Stomach smooth muscle (tissue), 2 donors: ENCODE data around the gene COL25A1.
"Not testable (repeated sequence)": the region's sequence is repeated elsewhere in the genome, so short reads cannot be mapped to it uniquely, and the experiment has no call there.

Source experiments
- H3K27ac ChIP-seq: one replicate; pipeline ENCODE4 v1.7.0; 2013; ENCODE audit warnings: mild to moderate bottlenecking, low read length, inconsistent platforms
- H3K27me3 ChIP-seq, 2 donors: one replicate each; pipeline ENCODE4 v1.7.0; 2013; ENCODE audit warnings: low read length in 2 of 2; ENCODE audit not compliant: insufficient read depth in 2 of 2, control insufficient read depth in 1 of 2
- H3K36me3 ChIP-seq, 2 donors: one replicate each; pipeline ENCODE4 v1.7.0; 2013; ENCODE audit warnings: low read length in 2 of 2; ENCODE audit not compliant: control insufficient read depth in 2 of 2, insufficient read depth in 2 of 2
- H3K4me1 ChIP-seq: one replicate; pipeline ENCODE4 v1.7.0; 2013; ENCODE audit warnings: low read length; ENCODE audit not compliant: control insufficient read depth, insufficient read depth
- H3K4me3 ChIP-seq, 2 donors: one replicate each; pipeline ENCODE4 v1.7.0; 2013; ENCODE audit warnings: low read length in 2 of 2
- H3K9ac ChIP-seq, 2 donors: one replicate each; pipeline ENCODE4 v1.7.0; 2013; ENCODE audit warnings: low read length in 2 of 2, mild to moderate bottlenecking in 1 of 2
- H3K9me3 ChIP-seq, 2 donors: one replicate each; pipeline ENCODE4 v1.7.0; 2013; ENCODE audit warnings: low read length in 2 of 2; ENCODE audit not compliant: control insufficient read depth in 2 of 2
- donor health status: healthy.
- donor health status: Pancreatic carcinoma.

Gene COL25A1

GRCh38 chr4:108941904-108942430 is 360.5 kb downstream of the COL25A1 start:
- Histone ChIP-seq H3K9me3 (no peaks in the 10 kb centered on the region), H3K4me1 (no peaks in the 10 kb centered on the region), H3K27me3 (no peaks in the 10 kb centered on the region), H3K4me3 (no peak overlapping the region), H3K36me3 (no peaks in the 10 kb centered on the region), H3K27ac (no peak overlapping the region), H3K9ac (no peak overlapping the region)

- H3K4me3 ChIP-seq, result no peak overlapping the region
- H3K36me3 ChIP-seq, result no peaks in the 10 kb centered on the region
- no peak overlapping the region for H3K27ac ChIP-seq
- no peaks in the 10 kb centered on the region for H3K9me3 ChIP-seq
- no peaks in the 10 kb centered on the region for H3K4me1 ChIP-seq
- H3K27me3 ChIP-seq, result no peaks in the 10 kb centered on the region
- H3K9ac ChIP-seq, result no peak overlapping the region
Measured at GRCh38 chr4:108940634-108941033, 361.8 kb downstream of the COL25A1 start.

GRCh38 chr4:108940149-108940548 is 362.3 kb downstream of the COL25A1 start:
- Histone ChIP-seq H3K9me3 (no peaks in the 10 kb centered on the region), H3K4me3 (no peak overlapping the region), H3K27ac (no peak overlapping the region), H3K36me3 (no peaks in the 10 kb centered on the region), H3K27me3 (no peaks in the 10 kb centered on the region), H3K4me1 (no peaks in the 10 kb centered on the region), H3K9ac (no peak overlapping the region)

- Histone ChIP-seq H3K36me3 (no peaks in the 10 kb centered on the region), H3K27me3 (no peaks in the 10 kb centered on the region), H3K4me1 (no peaks in the 10 kb centered on the region), H3K27ac (no peak overlapping the region), H3K9ac (no peak overlapping the region), H3K4me3 (no peak overlapping the region), H3K9me3 (no peaks in the 10 kb centered on the region)
Measured at GRCh38 chr4:108937066-108937465, 365.4 kb downstream of the COL25A1 start.

- not testable (repeated sequence) for H3K9me3 ChIP-seq, H3K27me3 ChIP-seq, H3K36me3 ChIP-seq, H3K27ac ChIP-seq, H3K4me1 ChIP-seq, H3K4me3 ChIP-seq, H3K9ac ChIP-seq
Measured at GRCh38 chr4:108933925-108934324, 368.5 kb downstream of the COL25A1 start.

- Histone ChIP-seq H3K9me3 (no peaks in the 10 kb centered on the region), H3K9ac (no peak overlapping the region), H3K27me3 (no peaks in the 10 kb centered on the region), H3K4me1 (no peaks in the 10 kb centered on the region), H3K4me3 (no peak overlapping the region), H3K36me3 (no peaks in the 10 kb centered on the region), H3K27ac (no peak overlapping the region)
Measured at GRCh38 chr4:108933046-108933445, 369.4 kb downstream of the COL25A1 start.

GRCh38 chr4:108931926-108932325 is 370.5 kb downstream of the COL25A1 start:
- Histone ChIP-seq H3K9me3 (no peaks in the 10 kb centered on the region), H3K9ac (no peak overlapping the region), H3K27me3 (no peaks in the 10 kb centered on the region), H3K27ac (no peak overlapping the region), H3K4me3 (no peak overlapping the region), H3K36me3 (no peaks in the 10 kb centered on the region), H3K4me1 (no peaks in the 10 kb centered on the region)

GRCh38 chr4:108930186-108930585 is 372.3 kb downstream of the COL25A1 start:
- no peaks in the 10 kb centered on the region for H3K9me3 ChIP-seq
- no peaks in the 10 kb centered on the region for H3K27me3 ChIP-seq
- H3K4me3 ChIP-seq, result no peak overlapping the region
- H3K9ac ChIP-seq, result no peak overlapping the region
- no peaks in the 10 kb centered on the region for H3K4me1 ChIP-seq
- no peak overlapping the region for H3K27ac ChIP-seq
- no peaks in the 10 kb centered on the region for H3K36me3 ChIP-seq

GRCh38 chr4:108926781-108927180 is 375.7 kb downstream of the COL25A1 start:
- no peaks in the 10 kb centered on the region for H3K36me3 ChIP-seq
- no peaks in the 10 kb centered on the region for H3K27me3 ChIP-seq
- H3K4me3 ChIP-seq, result no peak overlapping the region
- no peaks in the 10 kb centered on the region for H3K9me3 ChIP-seq
- H3K27ac ChIP-seq, result no peak overlapping the region
- no peak overlapping the region for H3K9ac ChIP-seq
- H3K4me1 ChIP-seq, result no peaks in the 10 kb centered on the region

- Histone ChIP-seq H3K4me3 (no peak overlapping the region), H3K9me3 (no peaks in the 10 kb centered on the region), H3K4me1 (no peaks in the 10 kb centered on the region), H3K27me3 (no peaks in the 10 kb centered on the region), H3K9ac (no peak overlapping the region), H3K36me3 (no peaks in the 10 kb centered on the region), H3K27ac (no peak overlapping the region)
Measured at GRCh38 chr4:108926061-108926460, 376.4 kb downstream of the COL25A1 start.

GRCh38 chr4:108922191-108922590 is 380.3 kb downstream of the COL25A1 start:
- no peaks in the 10 kb centered on the region for H3K36me3 ChIP-seq
- H3K9ac ChIP-seq, result no peak overlapping the region
- no peak overlapping the region for H3K4me3 ChIP-seq
- H3K27ac ChIP-seq, result no peak overlapping the region
- no peaks in the 10 kb centered on the region for H3K4me1 ChIP-seq
- no peaks in the 10 kb centered on the region for H3K9me3 ChIP-seq
- no peaks in the 10 kb centered on the region for H3K27me3 ChIP-seq
